Brain microvascular endothelial cell (primary cell): Measurements from ENCODE around the gene NTN1.
"Not testable (repeated sequence)": the region's sequence is repeated elsewhere in the genome, so short reads cannot be mapped to it uniquely, and the experiment has no call there.

Experiments used
- DNase-seq: peaks from one replicate; pipeline ENCODE4 v3.0.0-alpha.2; 2020
- H3K27ac ChIP-seq: fragments of 250-450 bp; sonication (Bioruptor Pico); 2 replicates; pipeline ENCODE4 v1.5.1; 2020; ENCODE audit warnings: mild to moderate bottlenecking, moderate library complexity
- H3K27me3 ChIP-seq: fragments of 250-450 bp; sonication (Bioruptor Pico); replicated peaks from 2 replicates; pipeline ENCODE4 v1.5.1; 2020; ENCODE audit warnings: mild to moderate bottlenecking
- H3K36me3 ChIP-seq: fragments of 250-450 bp; sonication (Bioruptor Pico); replicated peaks from 2 replicates; pipeline ENCODE4 v1.5.1; 2020; ENCODE audit warnings: mild to moderate bottlenecking
- H3K4me3 ChIP-seq: 2 replicates; pipeline ENCODE4 v1.5.1; 2011; ENCODE audit warnings: low read depth, mild to moderate bottlenecking, control low read depth, low read length, moderate library complexity
- in situ Hi-C: cut with HindIII; loops from 2 replicates; pipeline ENCODE4 v1.10.0; 2017; ENCODE audit warnings: low sequenced_read_pairs, low pct_ligation_motif_present
- TF ChIP-seq, protein P1 (sequence below): IDR thresholded peaks from 2 replicates; pipeline ENCODE4 v1.5.1; 2011; ENCODE audit warnings: low read depth, mild to moderate bottlenecking, moderate library complexity, low read length, control low read depth, inconsistent platforms; ENCODE audit errors: missing control alignments

Gene NTN1

DNA sequence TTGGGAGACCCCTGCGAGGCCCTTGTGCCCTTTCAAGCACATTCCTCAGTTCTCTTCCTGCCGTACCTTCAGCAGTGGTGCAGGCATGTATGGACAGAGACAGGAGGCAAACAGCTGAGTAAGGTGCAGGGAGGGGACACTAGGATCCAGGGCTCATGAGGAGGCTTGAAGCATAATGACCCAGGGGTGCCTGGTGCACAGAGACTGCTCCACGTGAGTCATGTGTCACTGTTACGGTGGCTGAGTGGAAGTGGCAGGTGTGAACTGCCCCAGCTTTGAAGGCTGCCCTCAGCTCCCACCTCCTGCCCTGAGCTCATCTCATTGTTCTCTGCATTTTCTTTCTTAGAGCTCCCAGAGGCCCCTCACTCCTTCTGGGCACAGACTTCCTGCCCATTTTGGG lies 124.8 kb downstream of the NTN1 start:
- Histone ChIP-seq H3K36me3 (no peaks in the 10 kb centered on the region), H3K27me3 (no peaks in the 10 kb centered on the region), H3K4me3 (no peak overlapping the region), H3K27ac (no peak overlapping the region)
- in situ Hi-C loops, result no loop called here
- DNase-seq, result no peak
- TF ChIP-seq, protein P1, sequence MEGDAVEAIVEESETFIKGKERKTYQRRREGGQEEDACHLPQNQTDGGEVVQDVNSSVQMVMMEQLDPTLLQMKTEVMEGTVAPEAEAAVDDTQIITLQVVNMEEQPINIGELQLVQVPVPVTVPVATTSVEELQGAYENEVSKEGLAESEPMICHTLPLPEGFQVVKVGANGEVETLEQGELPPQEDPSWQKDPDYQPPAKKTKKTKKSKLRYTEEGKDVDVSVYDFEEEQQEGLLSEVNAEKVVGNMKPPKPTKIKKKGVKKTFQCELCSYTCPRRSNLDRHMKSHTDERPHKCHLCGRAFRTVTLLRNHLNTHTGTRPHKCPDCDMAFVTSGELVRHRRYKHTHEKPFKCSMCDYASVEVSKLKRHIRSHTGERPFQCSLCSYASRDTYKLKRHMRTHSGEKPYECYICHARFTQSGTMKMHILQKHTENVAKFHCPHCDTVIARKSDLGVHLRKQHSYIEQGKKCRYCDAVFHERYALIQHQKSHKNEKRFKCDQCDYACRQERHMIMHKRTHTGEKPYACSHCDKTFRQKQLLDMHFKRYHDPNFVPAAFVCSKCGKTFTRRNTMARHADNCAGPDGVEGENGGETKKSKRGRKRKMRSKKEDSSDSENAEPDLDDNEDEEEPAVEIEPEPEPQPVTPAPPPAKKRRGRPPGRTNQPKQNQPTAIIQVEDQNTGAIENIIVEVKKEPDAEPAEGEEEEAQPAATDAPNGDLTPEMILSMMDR, result no peak

DNA sequence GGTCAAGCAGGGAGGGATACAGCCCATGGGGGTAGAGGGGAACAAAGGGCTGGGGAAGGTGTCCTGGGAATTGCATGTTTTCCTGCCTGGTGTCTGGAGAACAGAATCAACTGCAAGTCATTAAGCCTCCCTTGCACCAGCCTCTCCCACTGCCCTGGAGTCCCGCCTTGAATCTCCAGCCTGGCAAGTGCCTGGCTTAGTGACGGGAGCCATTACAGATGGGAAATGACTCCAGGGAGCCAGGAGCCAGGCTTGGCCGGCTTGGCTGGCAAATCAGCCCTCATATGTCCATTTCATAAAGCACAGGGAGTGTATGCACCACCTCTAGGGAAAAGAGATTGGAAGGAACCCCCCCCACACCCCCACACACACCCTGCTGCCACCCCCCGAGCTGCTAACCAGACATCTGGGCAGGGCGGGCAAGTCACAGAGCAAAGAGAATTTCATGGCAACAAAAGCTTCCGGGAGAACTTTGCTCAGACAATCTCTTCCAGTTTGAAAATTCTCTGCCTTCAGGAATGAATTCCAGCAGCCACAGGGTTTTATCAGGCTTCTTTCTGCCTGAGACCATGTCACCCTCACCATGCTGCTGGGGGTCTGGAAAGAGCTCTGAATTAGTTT lies 127.7 kb downstream of the NTN1 start:
- Histone ChIP-seq H3K27me3 (no peaks in the 10 kb centered on the region), H3K27ac (no peak overlapping the region), H3K36me3 (no peaks in the 10 kb centered on the region), H3K4me3 (no peak overlapping the region)
- DNase-seq, result no peak
- TF ChIP-seq, protein P1, result no peak
- in situ Hi-C loops, result no loop called here

DNA sequence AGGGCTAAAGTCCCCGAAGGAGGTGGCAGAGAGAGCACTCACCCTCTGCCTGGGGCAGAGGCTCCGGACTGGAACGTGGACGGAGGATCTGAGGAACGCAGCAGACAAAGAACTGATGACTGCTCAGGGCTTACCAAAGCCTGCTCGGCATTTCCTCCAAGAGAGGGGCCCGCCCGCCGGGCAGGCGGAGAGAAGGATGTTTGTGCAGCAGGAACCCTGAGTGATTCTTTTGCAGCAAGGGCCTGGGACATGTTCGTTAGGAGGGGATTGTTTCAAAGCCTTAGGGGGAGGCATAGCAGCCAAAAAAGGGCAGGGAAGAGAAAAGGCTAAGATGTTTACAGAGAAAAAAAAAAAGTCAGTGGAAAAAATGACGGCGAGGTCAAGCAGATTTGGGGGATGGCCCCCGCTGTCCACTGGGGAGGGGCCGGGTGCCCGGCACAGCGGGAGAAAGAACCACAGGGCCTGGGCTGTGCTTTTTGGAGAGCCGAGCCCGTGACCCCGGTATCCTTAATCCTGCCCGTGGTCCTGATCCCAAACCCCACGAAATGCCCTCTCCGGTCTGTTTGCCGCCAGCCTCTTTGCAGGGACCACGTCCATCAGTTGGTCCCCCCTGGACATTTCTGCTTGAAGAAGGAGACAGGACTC lies 129.3 kb downstream of the NTN1 start:
- H3K36me3 ChIP-seq, result no peaks in the 10 kb centered on the region
- TF ChIP-seq, protein P1, result no peak
- DNase-seq, result peak; percentile 20
- in situ Hi-C loops, result no loop called here
- H3K27me3 ChIP-seq, result no peaks in the 10 kb centered on the region
- H3K4me3 ChIP-seq, result no peak overlapping the region
- no peak overlapping the region for H3K27ac ChIP-seq

DNA sequence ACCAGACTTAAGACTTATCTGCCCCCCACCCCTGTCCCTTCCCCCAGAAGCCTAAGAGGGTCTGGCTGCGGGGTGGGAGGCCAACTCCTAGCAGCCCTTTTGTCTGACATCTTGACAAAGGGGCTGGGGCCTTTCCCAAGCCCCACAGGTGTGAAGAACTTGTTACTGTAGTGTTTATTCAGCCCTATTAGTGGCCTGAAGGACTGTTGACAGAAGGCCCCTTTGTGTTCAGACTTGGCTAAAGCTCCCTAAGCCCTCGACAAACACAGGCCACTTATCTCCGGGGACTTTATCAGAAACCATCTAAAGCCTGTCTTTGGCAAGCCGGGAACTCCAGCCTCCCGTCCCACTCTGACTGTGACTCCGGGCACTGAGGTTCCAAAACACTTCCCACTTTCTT lies 129.8 kb downstream of the NTN1 start:
- Histone ChIP-seq H3K36me3 (no peaks in the 10 kb centered on the region), H3K4me3 (no peak overlapping the region), H3K27ac (no peak overlapping the region), H3K27me3 (no peaks in the 10 kb centered on the region)
- DNase-seq, result no peak
- in situ Hi-C loops, result no loop called here
- TF ChIP-seq, protein P1, result no peak

DNA sequence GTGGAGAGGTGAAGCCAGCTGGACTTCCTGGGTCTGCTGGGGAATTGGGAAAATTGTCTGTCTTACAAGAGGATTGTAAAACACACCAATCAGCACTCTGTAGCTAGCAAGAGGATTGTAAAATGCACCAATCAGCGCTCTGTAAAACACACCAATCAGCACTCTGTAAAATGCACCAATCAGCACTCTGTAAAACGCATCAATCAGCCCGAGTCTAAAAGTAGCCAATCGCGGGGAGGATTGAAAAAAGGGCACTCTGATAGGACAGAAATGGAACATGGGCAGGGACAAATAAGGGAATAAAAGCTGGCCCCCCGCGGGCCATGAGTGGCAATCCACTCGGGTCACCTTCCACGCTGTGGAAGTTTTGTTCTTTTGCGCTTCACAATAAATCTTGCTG lies 130.4 kb downstream of the NTN1 start:
- in situ Hi-C loops, DNase-seq, H3K27ac ChIP-seq, H3K27me3 ChIP-seq, H3K4me3 ChIP-seq, H3K36me3 ChIP-seq: not testable (repeated sequence)

DNA sequence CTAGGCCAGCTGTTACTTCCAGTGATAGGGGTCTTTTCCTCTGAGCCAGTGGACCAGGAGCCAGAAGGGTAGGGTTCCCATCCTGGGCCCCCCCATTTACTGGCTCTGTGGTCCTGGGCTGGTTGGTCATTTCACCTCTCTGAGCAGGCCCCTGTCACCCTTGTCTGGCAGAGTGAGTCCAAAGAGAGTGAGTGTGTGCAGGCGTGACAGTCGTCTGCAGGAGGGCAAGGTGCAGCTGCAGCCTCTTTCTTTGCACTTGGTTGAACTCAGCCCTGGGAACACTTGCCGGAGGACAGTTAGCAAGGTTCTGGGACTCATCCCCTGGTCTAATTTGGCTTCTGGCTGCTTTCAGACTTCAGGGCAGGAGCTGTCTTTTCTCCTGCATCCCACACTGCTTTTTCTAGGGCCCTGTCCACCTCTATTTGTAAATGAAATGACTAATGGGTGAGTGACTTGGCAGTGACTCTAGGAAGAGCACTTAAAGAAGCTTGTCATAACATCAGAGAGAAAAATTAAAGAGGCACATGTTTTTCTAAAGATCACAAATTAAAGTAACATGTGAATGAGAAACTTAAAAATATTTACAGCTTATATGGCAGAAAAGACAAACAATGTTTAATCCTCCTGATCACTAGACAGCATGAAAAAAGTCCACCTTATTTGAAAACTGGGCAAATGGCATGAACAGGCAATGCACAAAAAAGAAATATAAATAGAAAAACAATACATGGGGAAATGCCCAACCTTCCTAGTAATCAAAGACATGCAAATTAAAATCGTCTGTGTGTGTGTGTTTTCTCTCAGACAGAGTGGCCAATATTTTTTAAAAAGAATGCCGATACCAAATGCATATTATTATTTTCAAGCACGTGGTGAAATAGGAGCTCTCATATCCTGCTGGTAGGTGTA lies 137.5 kb downstream of the NTN1 start:
- Histone ChIP-seq H3K36me3 (no peaks in the 10 kb centered on the region), H3K27ac (no peak overlapping the region), H3K27me3 (no peaks in the 10 kb centered on the region), H3K4me3 (no peak overlapping the region)
- DNase-seq, result no peak
- in situ Hi-C loops, result no loop called here
- TF ChIP-seq, protein P1, result no peak
